GM23338 (cell line): ENCODE measurements around the gene XXYLT1.

Source experiments
- CREB1 ChIP-seq: fragments of 250-450 bp; sonication (Bioruptor Pico); IDR thresholded peaks from 2 replicates; pipeline ENCODE4 v1.5.0; 2020; ENCODE audit warnings: low read depth, mild to moderate bottlenecking, moderate library complexity
- EZH2 ChIP-seq: fragments of 200-600 bp; sonication (generic); IDR thresholded peaks from one replicate; pipeline ENCODE4 v1.8.0; 2017; ENCODE audit warnings: antibody characterized with exemption, mild to moderate bottlenecking, low read depth; ENCODE audit not compliant: unreplicated experiment
- EZH2phosphoT487 ChIP-seq: fragments of 200-600 bp; sonication (generic); IDR thresholded peaks from one replicate; pipeline ENCODE4 v1.8.1; 2018; ENCODE audit warnings: antibody characterized with exemption; ENCODE audit not compliant: unreplicated experiment
- JUNB ChIP-seq: IDR thresholded peaks from one replicate; pipeline ENCODE4 v1.6.1; 2016; ENCODE audit warnings: antibody characterized with exemption; ENCODE audit not compliant: unreplicated experiment
- POLR2AphosphoS5 ChIP-seq: IDR thresholded peaks from 2 replicates; pipeline ENCODE4 v1.6.1; 2016; ENCODE audit warnings: antibody characterized with exemption, low read depth
- STAT1 ChIP-seq: IDR thresholded peaks from one replicate; pipeline ENCODE4 v1.6.1; 2016; ENCODE audit warnings: antibody characterized with exemption; ENCODE audit not compliant: unreplicated experiment
- ZNF114 ChIP-seq: fragments of 250-450 bp; sonication (Bioruptor Pico); IDR thresholded peaks from 2 replicates; pipeline ENCODE4 v1.5.0; 2020; ENCODE audit warnings: mild to moderate bottlenecking, moderate library complexity
- TF ChIP-seq, protein P1 (sequence below), 2 experiments: fragments of 200-600 bp in 1 of 2; sonication (generic) in 1 of 2; conservative IDR thresholded peaks; 2 replicates each; pipeline versions ENCODE4 v1.5.1 to v1.6.1; 2016 to 2017; ENCODE audit warnings: antibody characterized with exemption in 2 of 2, low read depth in 2 of 2, mild to moderate bottlenecking in 2 of 2, moderate library complexity in 1 of 2
- TF ChIP-seq, protein P2 (sequence below): IDR thresholded peaks from one replicate; pipeline ENCODE4 v1.6.1; 2018; ENCODE audit warnings: antibody characterized with exemption; ENCODE audit not compliant: unreplicated experiment
- TF ChIP-seq, protein P3 (sequence below): fragments of 250-450 bp; sonication (Bioruptor Pico); IDR thresholded peaks from 2 replicates; pipeline ENCODE4 v1.5.0; 2020; ENCODE audit warnings: mild to moderate bottlenecking, moderate library complexity
- TF ChIP-seq, protein P4 (sequence below): IDR thresholded peaks from 2 replicates; pipeline ENCODE4 v1.6.1; 2016; ENCODE audit warnings: antibody characterized with exemption

DNA sequence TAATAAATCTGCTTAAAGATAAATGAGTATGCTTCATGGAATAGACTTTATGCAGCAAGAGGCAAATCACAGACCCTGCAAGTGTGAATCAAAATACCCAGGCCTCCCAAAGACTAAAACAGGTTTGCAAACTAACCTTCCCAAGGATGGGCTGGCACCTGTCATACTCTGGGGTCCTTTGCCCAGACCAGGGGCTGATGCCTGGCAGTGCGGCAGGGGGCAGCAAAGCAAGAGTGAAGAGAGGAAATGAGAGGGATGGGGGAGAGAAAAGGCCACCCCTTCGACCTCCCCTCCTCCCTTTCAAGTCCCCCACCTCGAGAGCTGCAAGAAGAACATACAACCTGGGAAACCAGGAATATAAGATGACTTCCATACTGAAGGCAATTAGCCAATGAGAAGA, 31.8 kb downstream of the XXYLT1 start:
- TF ChIP-seq, protein P1, sequence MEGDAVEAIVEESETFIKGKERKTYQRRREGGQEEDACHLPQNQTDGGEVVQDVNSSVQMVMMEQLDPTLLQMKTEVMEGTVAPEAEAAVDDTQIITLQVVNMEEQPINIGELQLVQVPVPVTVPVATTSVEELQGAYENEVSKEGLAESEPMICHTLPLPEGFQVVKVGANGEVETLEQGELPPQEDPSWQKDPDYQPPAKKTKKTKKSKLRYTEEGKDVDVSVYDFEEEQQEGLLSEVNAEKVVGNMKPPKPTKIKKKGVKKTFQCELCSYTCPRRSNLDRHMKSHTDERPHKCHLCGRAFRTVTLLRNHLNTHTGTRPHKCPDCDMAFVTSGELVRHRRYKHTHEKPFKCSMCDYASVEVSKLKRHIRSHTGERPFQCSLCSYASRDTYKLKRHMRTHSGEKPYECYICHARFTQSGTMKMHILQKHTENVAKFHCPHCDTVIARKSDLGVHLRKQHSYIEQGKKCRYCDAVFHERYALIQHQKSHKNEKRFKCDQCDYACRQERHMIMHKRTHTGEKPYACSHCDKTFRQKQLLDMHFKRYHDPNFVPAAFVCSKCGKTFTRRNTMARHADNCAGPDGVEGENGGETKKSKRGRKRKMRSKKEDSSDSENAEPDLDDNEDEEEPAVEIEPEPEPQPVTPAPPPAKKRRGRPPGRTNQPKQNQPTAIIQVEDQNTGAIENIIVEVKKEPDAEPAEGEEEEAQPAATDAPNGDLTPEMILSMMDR (conservative IDR thresholded peaks at IDR 0.05; ENCODE audit: low read depth in 2 of 2) = peak in 1 of 2 experiments; percentile 30; a peak in 2 of 4 replicates
- no peak for TF ChIP-seq EZH2phosphoT487
- TF ChIP-seq EZH2 = no peak
- TF ChIP-seq POLR2AphosphoS5 = no peak
- TF ChIP-seq, protein P2, sequence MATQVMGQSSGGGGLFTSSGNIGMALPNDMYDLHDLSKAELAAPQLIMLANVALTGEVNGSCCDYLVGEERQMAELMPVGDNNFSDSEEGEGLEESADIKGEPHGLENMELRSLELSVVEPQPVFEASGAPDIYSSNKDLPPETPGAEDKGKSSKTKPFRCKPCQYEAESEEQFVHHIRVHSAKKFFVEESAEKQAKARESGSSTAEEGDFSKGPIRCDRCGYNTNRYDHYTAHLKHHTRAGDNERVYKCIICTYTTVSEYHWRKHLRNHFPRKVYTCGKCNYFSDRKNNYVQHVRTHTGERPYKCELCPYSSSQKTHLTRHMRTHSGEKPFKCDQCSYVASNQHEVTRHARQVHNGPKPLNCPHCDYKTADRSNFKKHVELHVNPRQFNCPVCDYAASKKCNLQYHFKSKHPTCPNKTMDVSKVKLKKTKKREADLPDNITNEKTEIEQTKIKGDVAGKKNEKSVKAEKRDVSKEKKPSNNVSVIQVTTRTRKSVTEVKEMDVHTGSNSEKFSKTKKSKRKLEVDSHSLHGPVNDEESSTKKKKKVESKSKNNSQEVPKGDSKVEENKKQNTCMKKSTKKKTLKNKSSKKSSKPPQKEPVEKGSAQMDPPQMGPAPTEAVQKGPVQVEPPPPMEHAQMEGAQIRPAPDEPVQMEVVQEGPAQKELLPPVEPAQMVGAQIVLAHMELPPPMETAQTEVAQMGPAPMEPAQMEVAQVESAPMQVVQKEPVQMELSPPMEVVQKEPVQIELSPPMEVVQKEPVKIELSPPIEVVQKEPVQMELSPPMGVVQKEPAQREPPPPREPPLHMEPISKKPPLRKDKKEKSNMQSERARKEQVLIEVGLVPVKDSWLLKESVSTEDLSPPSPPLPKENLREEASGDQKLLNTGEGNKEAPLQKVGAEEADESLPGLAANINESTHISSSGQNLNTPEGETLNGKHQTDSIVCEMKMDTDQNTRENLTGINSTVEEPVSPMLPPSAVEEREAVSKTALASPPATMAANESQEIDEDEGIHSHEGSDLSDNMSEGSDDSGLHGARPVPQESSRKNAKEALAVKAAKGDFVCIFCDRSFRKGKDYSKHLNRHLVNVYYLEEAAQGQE = no peak
- no peak for TF ChIP-seq CREB1 (CRISPR knock-in tag)
- TF ChIP-seq, protein P3, sequence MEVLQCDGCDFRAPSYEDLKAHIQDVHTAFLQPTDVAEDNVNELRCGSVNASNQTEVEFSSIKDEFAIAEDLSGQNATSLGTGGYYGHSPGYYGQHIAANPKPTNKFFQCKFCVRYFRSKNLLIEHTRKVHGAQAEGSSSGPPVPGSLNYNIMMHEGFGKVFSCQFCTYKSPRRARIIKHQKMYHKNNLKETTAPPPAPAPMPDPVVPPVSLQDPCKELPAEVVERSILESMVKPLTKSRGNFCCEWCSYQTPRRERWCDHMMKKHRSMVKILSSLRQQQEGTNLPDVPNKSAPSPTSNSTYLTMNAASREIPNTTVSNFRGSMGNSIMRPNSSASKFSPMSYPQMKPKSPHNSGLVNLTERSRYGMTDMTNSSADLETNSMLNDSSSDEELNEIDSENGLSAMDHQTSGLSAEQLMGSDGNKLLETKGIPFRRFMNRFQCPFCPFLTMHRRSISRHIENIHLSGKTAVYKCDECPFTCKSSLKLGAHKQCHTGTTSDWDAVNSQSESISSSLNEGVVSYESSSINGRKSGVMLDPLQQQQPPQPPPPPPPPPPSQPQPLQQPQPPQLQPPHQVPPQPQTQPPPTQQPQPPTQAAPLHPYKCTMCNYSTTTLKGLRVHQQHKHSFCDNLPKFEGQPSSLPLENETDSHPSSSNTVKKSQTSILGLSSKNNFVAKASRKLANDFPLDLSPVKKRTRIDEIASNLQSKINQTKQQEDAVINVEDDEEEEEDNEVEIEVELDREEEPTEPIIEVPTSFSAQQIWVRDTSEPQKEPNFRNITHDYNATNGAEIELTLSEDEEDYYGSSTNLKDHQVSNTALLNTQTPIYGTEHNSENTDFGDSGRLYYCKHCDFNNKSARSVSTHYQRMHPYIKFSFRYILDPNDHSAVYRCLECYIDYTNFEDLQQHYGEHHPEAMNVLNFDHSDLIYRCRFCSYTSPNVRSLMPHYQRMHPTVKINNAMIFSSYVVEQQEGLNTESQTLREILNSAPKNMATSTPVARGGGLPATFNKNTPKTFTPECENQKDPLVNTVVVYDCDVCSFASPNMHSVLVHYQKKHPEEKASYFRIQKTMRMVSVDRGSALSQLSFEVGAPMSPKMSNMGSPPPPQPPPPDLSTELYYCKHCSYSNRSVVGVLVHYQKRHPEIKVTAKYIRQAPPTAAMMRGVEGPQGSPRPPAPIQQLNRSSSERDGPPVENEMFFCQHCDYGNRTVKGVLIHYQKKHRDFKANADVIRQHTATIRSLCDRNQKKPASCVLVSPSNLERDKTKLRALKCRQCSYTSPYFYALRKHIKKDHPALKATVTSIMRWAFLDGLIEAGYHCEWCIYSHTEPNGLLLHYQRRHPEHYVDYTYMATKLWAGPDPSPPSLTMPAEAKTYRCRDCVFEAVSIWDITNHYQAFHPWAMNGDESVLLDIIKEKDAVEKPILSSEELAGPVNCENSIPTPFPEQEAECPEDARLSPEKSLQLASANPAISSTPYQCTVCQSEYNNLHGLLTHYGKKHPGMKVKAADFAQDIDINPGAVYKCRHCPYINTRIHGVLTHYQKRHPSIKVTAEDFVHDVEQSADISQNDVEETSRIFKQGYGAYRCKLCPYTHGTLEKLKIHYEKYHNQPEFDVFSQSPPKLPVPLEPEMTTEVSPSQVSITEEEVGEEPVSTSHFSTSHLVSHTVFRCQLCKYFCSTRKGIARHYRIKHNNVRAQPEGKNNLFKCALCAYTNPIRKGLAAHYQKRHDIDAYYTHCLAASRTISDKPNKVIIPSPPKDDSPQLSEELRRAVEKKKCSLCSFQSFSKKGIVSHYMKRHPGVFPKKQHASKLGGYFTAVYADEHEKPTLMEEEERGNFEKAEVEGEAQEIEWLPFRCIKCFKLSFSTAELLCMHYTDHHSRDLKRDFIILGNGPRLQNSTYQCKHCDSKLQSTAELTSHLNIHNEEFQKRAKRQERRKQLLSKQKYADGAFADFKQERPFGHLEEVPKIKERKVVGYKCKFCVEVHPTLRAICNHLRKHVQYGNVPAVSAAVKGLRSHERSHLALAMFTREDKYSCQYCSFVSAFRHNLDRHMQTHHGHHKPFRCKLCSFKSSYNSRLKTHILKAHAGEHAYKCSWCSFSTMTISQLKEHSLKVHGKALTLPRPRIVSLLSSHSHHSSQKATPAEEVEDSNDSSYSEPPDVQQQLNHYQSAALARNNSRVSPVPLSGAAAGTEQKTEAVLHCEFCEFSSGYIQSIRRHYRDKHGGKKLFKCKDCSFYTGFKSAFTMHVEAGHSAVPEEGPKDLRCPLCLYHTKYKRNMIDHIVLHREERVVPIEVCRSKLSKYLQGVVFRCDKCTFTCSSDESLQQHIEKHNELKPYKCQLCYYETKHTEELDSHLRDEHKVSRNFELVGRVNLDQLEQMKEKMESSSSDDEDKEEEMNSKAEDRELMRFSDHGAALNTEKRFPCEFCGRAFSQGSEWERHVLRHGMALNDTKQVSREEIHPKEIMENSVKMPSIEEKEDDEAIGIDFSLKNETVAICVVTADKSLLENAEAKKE (CRISPR knock-in tag) = no peak
- TF ChIP-seq, protein P4, sequence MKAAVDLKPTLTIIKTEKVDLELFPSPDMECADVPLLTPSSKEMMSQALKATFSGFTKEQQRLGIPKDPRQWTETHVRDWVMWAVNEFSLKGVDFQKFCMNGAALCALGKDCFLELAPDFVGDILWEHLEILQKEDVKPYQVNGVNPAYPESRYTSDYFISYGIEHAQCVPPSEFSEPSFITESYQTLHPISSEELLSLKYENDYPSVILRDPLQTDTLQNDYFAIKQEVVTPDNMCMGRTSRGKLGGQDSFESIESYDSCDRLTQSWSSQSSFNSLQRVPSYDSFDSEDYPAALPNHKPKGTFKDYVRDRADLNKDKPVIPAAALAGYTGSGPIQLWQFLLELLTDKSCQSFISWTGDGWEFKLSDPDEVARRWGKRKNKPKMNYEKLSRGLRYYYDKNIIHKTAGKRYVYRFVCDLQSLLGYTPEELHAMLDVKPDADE = no peak
- TF ChIP-seq JUNB = no peak
- TF ChIP-seq STAT1 = no peak
- no peak for TF ChIP-seq ZNF114 (CRISPR knock-in tag)
